ENCODE measurements around the gene KLHL15. TPM values are rescaled to one million over a fixed set of nuclear protein-coding genes. Genes with fewer than 3 reads are reported as not detected.
A peak's percentile ranks its signal among the peaks of the same experiment; 100 is the strongest.

KLHL15 gene
- total RNA-seq, 1 experiment from 2014 or later: 7.2 TPM

- TF ChIP-seq ZBTB43 (CRISPR knock-in tag; IDR thresholded peaks at IDR 0.05) (no peak), PRRX2 (CRISPR knock-in tag; IDR thresholded peaks at IDR 0.05) (no peak)
These were observed 37.3 kb downstream of the KLHL15 start (continued) for GRCh38 chrX:23989689-23990088.

DNA sequence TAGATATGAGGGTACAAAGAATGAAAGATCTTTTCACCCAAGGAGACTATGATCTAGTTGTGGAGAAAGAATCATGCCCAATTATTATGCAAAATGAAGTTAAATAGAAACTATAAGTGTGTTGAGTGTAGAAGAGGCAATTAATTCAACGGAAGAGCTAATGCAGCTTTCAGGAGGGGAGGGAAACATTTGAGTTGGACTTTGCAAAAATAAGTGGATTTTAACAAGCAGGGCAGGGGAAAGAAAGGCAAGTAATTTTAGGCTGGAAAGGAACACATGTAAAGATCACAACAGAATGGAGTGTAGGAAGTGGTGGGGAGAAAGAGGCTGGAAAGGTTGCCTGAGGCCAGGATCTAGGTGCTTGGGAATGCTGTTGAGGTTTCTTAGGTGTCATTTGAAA, 44.1 kb downstream of the KLHL15 start:
- H3K4me1 Mint-ChIP-seq: peaks cover 30% of the 10 kb centered on the region
- ChIA-PET POLR2A (no interaction called here), CTCF (interaction anchor here (1.0 kb wide), 1 partner anchor 71 kb away, joined by 4 read pairs; no protein-coding TSS in a partner anchor)
- H3K36me3 Mint-ChIP-seq: peaks cover 1% of the 10 kb centered on the region
- TF ChIP-seq ZBTB43 (CRISPR knock-in tag; IDR thresholded peaks at IDR 0.05) (no peak), FOXP1 (CRISPR knock-in tag; IDR thresholded peaks at IDR 0.05; ENCODE audit: borderline replicate concordance) (no peak), ZNF416 (CRISPR knock-in tag; IDR thresholded peaks at IDR 0.05) (no peak), ZNF317 (CRISPR knock-in tag; IDR thresholded peaks at IDR 0.05; ENCODE audit: borderline replicate concordance, low read depth) (no peak), CDX4 (CRISPR knock-in tag; IDR thresholded peaks at IDR 0.05; ENCODE audit: borderline replicate concordance) (no peak), ZNF425 (CRISPR knock-in tag; conservative IDR thresholded peaks at IDR 0.05) (no peak), TEAD1 (CRISPR knock-in tag; IDR thresholded peaks at IDR 0.05) (no peak), SP1 (CRISPR knock-in tag; conservative IDR thresholded peaks at IDR 0.05) (no peak), SMAD3 (CRISPR knock-in tag; IDR thresholded peaks at IDR 0.05; ENCODE audit: borderline replicate concordance) (no peak), JUN (CRISPR knock-in tag; IDR thresholded peaks at IDR 0.05) (no peak), ATF6 (CRISPR knock-in tag; IDR thresholded peaks at IDR 0.05) (no peak), ZNF423 (CRISPR knock-in tag; IDR thresholded peaks at IDR 0.05) (no peak), ZNF121 (CRISPR knock-in tag; IDR thresholded peaks at IDR 0.05) (no peak), NR2C2 (CRISPR knock-in tag; IDR thresholded peaks at IDR 0.05) (no peak), CREB1 (CRISPR knock-in tag; IDR thresholded peaks at IDR 0.05) (no peak), ESRRA (CRISPR knock-in tag; IDR thresholded peaks at IDR 0.05; ENCODE audit: borderline replicate concordance) (no peak)
- H3K27me3 Mint-ChIP-seq (ENCODE audit: low read depth): no peaks in the 10 kb centered on the region
- DNase-seq (ENCODE audit: low spot score) (no peak), ATAC-seq (no peak)
- H3K4me3 Mint-ChIP-seq: no peak overlapping the region
- peak overlapping the region; percentile 24; the same call in 1 of the 2 replicates for H3K27ac Mint-ChIP-seq
- H3K9me3 Mint-ChIP-seq: no peaks in the 10 kb centered on the region

- Mint-ChIP-seq H3K27ac (peak overlapping the region; percentile 46), H3K9me3 (no peaks in the 10 kb centered on the region), H3K4me3 (no peak overlapping the region), H3K4me1 (peaks cover 30% of the 10 kb centered on the region), H3K36me3 (no peaks in the 10 kb centered on the region), H3K27me3 (ENCODE audit: low read depth) (no peaks in the 10 kb centered on the region)
- ATAC-seq: peak; percentile 55
- no peak for DNase-seq (ENCODE audit: low spot score)
- POLR2A ChIA-PET: interaction anchor here (0.6 kb wide), 1 partner anchor 52 kb away, joined by 3 read pairs; no protein-coding TSS in a partner anchor
- CTCF ChIA-PET: interaction anchor here (1.0 kb wide), 1 partner anchor 73 kb away, joined by 6 read pairs; the partner anchor contains the start of gene EIF2S3
- TF ChIP-seq ZNF425 (CRISPR knock-in tag; conservative IDR thresholded peaks at IDR 0.05): no peak
- TF ChIP-seq, protein P1, sequence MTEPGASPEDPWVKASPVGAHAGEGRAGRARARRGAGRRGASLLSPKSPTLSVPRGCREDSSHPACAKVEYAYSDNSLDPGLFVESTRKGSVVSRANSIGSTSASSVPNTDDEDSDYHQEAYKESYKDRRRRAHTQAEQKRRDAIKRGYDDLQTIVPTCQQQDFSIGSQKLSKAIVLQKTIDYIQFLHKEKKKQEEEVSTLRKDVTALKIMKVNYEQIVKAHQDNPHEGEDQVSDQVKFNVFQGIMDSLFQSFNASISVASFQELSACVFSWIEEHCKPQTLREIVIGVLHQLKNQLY (CRISPR knock-in tag; IDR thresholded peaks at IDR 0.05): no peak
- TF ChIP-seq, protein P2, sequence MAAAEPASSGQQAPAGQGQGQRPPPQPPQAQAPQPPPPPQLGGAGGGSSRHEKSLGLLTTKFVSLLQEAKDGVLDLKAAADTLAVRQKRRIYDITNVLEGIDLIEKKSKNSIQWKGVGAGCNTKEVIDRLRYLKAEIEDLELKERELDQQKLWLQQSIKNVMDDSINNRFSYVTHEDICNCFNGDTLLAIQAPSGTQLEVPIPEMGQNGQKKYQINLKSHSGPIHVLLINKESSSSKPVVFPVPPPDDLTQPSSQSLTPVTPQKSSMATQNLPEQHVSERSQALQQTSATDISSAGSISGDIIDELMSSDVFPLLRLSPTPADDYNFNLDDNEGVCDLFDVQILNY (CRISPR knock-in tag; IDR thresholded peaks at IDR 0.05): no peak
- TF ChIP-seq ZBTB43 (CRISPR knock-in tag; IDR thresholded peaks at IDR 0.05): no peak
- TF ChIP-seq MYBL2 (CRISPR knock-in tag; IDR thresholded peaks at IDR 0.05): no peak
- no peak for TF ChIP-seq NFATC4 (CRISPR knock-in tag; IDR thresholded peaks at IDR 0.05)
These were observed 45.3 kb downstream of the KLHL15 start for GRCh38 chrX:23981711-23982110.

Data from WTC11 (cell line).